SU-DHL-6 (cell line): Measurements from ENCODE around the gene RDH14.

Source experiments
- CTCF ChIP-seq: fragments of 200-600 bp; sonication (generic); IDR thresholded peaks from one replicate; pipeline ENCODE4 v1.5.1; 2017; ENCODE audit warnings: antibody characterized with exemption, mild to moderate bottlenecking, low read length, moderate library complexity; ENCODE audit not compliant: insufficient read depth, poor library complexity, severe bottlenecking
- EZH2phosphoT487 ChIP-seq: fragments of 200-600 bp; sonication (generic), shearing (Covaris generic); conservative IDR thresholded peaks from 2 replicates; pipeline ENCODE4 v1.6.1; 2018; ENCODE audit warnings: mild to moderate bottlenecking, antibody characterized with exemption, low read length, moderate library complexity, mixed read lengths

- TF ChIP-seq CTCF (no peak), EZH2phosphoT487 (no peak)
Measured at GRCh38 chr2:18610090-18610489, 49.6 kb upstream of the RDH14 start.
